Measurements from ENCODE around the gene PCNT. TPM values are rescaled to one million over a fixed set of nuclear protein-coding genes. Genes with fewer than 3 reads are reported as not detected.

PCNT gene
- total RNA-seq, 1 experiment from 2014 or later, result 39.6 TPM

GRCh38 chr21:46347203-46347550 lies 23.2 kb downstream of the PCNT start:
- no peak overlapping the region for H3K23ac ChIP-seq (ENCODE audit: insufficient read length, low read depth, low read length)
- H4K20me1 ChIP-seq (ENCODE audit: control insufficient read depth, insufficient read depth, insufficient read length), result no peaks in the 10 kb centered on the region
- Mint-ChIP-seq H3K4me3 (no peak overlapping the region), H3K9me3 (no peaks in the 10 kb centered on the region; a peak in 1 of 5 replicates), H3K27ac (peak overlapping the region in 2 of 3 experiments; percentile 5 to 54; a peak in 2 of 7 replicates), H3K27me3 (ENCODE audit: low read depth) (no peaks in the 10 kb centered on the region), H3K36me3 (ENCODE audit: insufficient read depth in 1 of 3, low read depth in 3 of 3) (peaks cover 17 to 70% (median 58%) of the 10 kb centered on the region in 3 experiments; a peak in 6 of 7 replicates), H3K4me1 (no peaks in the 10 kb centered on the region)
- no peak overlapping the region for H2AFZ ChIP-seq (ENCODE audit: low read length)
- no peak overlapping the region for H4K5ac ChIP-seq (ENCODE audit: insufficient read length, low read depth, low read length)
- TF ChIP-seq, protein P1, sequence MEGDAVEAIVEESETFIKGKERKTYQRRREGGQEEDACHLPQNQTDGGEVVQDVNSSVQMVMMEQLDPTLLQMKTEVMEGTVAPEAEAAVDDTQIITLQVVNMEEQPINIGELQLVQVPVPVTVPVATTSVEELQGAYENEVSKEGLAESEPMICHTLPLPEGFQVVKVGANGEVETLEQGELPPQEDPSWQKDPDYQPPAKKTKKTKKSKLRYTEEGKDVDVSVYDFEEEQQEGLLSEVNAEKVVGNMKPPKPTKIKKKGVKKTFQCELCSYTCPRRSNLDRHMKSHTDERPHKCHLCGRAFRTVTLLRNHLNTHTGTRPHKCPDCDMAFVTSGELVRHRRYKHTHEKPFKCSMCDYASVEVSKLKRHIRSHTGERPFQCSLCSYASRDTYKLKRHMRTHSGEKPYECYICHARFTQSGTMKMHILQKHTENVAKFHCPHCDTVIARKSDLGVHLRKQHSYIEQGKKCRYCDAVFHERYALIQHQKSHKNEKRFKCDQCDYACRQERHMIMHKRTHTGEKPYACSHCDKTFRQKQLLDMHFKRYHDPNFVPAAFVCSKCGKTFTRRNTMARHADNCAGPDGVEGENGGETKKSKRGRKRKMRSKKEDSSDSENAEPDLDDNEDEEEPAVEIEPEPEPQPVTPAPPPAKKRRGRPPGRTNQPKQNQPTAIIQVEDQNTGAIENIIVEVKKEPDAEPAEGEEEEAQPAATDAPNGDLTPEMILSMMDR (conservative IDR thresholded peaks at IDR 0.05), result no peak
- no peak overlapping the region for H3K4ac ChIP-seq (ENCODE audit: low read depth, low read length)
- H2BK5ac ChIP-seq (ENCODE audit: insufficient read length, low read length), result no peak overlapping the region
- H3K14ac ChIP-seq (ENCODE audit: insufficient read depth, low read length), result no peak overlapping the region
- H3K27ac ChIP-seq (ENCODE audit: insufficient read length, low read depth, low read length), result no peak overlapping the region
- no peaks in the 10 kb centered on the region for H3K4me1 ChIP-seq (ENCODE audit: insufficient read depth, low read length)
- H3K79me2 ChIP-seq (ENCODE audit: insufficient read depth, low read length), result no peaks in the 10 kb centered on the region
- H2BK120ac ChIP-seq (ENCODE audit: low read depth, low read length, poor library complexity, severe bottlenecking), result no peak overlapping the region
- no peaks in the 10 kb centered on the region for H3K27me3 ChIP-seq (ENCODE audit: insufficient read depth, low read length)
- no peak overlapping the region for H4K8ac ChIP-seq (replicated peaks; ENCODE audit: insufficient read length, low read depth, low read length)
- no peak overlapping the region for H3K4me2 ChIP-seq (ENCODE audit: insufficient read depth, insufficient read length, low read length)
- DNase-seq, result no peak
- H3K18ac ChIP-seq (ENCODE audit: insufficient read length, low read depth, low read length), result no peak overlapping the region
- no peak overlapping the region for H3T11ph ChIP-seq (ENCODE audit: low read length)
- no CpG with 5 or more reads among the region's 10 CpGs for WGBS (ENCODE audit: extremely low coverage, insufficient read length, low lambda C conversion rate)
- H2BK20ac ChIP-seq (ENCODE audit: low read depth, low read length, poor library complexity, severe bottlenecking), result no peak overlapping the region
- peaks cover 4% of the 10 kb centered on the region for H3K79me1 ChIP-seq (ENCODE audit: insufficient read depth, low read depth, low read length, poor library complexity, severe bottlenecking)
- no peaks in the 10 kb centered on the region for H3K9me3 ChIP-seq (ENCODE audit: control insufficient read depth, low read depth, low read length)
- H2AK5ac ChIP-seq (ENCODE audit: insufficient read length, low read length), result no peak overlapping the region
- H2BK15ac ChIP-seq (ENCODE audit: low read depth, low read length), result no peak overlapping the region
- no peak overlapping the region for H3K56ac ChIP-seq (ENCODE audit: insufficient read length, low read depth, low read length)
- no peak overlapping the region for H3K9ac ChIP-seq (ENCODE audit: extremely low read depth, insufficient read length, low read length)
- H2BK12ac ChIP-seq (ENCODE audit: insufficient read length, low read depth, low read length), result no peak overlapping the region
- no peak overlapping the region for H4K91ac ChIP-seq (ENCODE audit: insufficient read length, low read depth, low read length)
- no peaks in the 10 kb centered on the region for H3K23me2 ChIP-seq (ENCODE audit: insufficient read length, low read depth, low read length, poor library complexity, severe bottlenecking)

Data from H9 (cell line).